SU-DHL-6 (cell line): Measurements from ENCODE around the gene CHST12.

Experiments used
- H2AFZ ChIP-seq: fragments of 200-600 bp; sonication (generic); 2 replicates; pipeline ENCODE4 v1.6.1; 2014; ENCODE audit warnings: low read depth, mild to moderate bottlenecking, moderate library complexity, mixed read lengths, antibody characterized with exemption, low read length; ENCODE audit not compliant: severe bottlenecking
- H3F3A ChIP-seq: fragments of 200-600 bp; shearing (Covaris generic); 2 replicates; pipeline ENCODE4 v1.6.0; 2016; ENCODE audit warnings: antibody characterized with exemption, mild to moderate bottlenecking; ENCODE audit not compliant: insufficient read depth
- H3K27ac ChIP-seq: fragments of 200-600 bp; sonication (generic); 2 replicates; pipeline ENCODE4 v1.5.1; 2016; ENCODE audit warnings: low read depth, mild to moderate bottlenecking, low read length, moderate library complexity, mixed read lengths
- H3K27me3 ChIP-seq: fragments of 200-600 bp; sonication (generic), shearing (Covaris generic); 2 replicates; pipeline ENCODE4 v1.6.0; 2014; ENCODE audit warnings: mild to moderate bottlenecking, low read length
- H3K36me3 ChIP-seq: fragments of 200-600 bp; sonication (generic); 2 replicates; pipeline ENCODE4 v1.6.1; 2014; ENCODE audit warnings: mild to moderate bottlenecking, low read length, mixed read lengths
- H3K4me2 ChIP-seq: fragments of 300-600, 200-600 bp; shearing (Covaris generic), sonication (generic); 2 replicates; pipeline ENCODE4 v1.6.0; 2014; ENCODE audit warnings: low read length, low read depth, mild to moderate bottlenecking; ENCODE audit not compliant: poor library complexity, severe bottlenecking
- H3K4me3 ChIP-seq: fragments of 200-600 bp; sonication (generic); 2 replicates; pipeline ENCODE4 v1.5.1; 2014; ENCODE audit warnings: antibody characterized with exemption, low read length, mild to moderate bottlenecking, mixed read lengths; ENCODE audit not compliant: insufficient read depth, poor library complexity, severe bottlenecking
- H3K79me2 ChIP-seq: fragments of 200-600 bp; sonication (generic); 2 replicates; pipeline ENCODE4 v1.6.1; 2014; ENCODE audit warnings: mild to moderate bottlenecking, low read length, moderate library complexity; ENCODE audit not compliant: insufficient read depth
- H3K9ac ChIP-seq: fragments of 200-600 bp; sonication (generic); 2 replicates; pipeline ENCODE4 v1.7.0; 2014; ENCODE audit warnings: mild to moderate bottlenecking, low read length
- H3K9me2 ChIP-seq: fragments of 200-600 bp; sonication (generic); replicated peaks from 2 replicates; pipeline ENCODE4 v1.6.1; 2014; ENCODE audit warnings: low read length; ENCODE audit not compliant: insufficient read depth
- H3K9me3 ChIP-seq: fragments of 200-600 bp; sonication (generic); 2 replicates; pipeline ENCODE4 v1.6.1; 2014; ENCODE audit warnings: low read length, mixed read lengths; ENCODE audit not compliant: insufficient read depth
- H4K20me1 ChIP-seq: fragments of 200-600 bp; sonication (generic); 2 replicates; pipeline ENCODE4 v1.6.1; 2014; ENCODE audit warnings: low read depth, mild to moderate bottlenecking, antibody characterized with exemption, low read length, moderate library complexity, mixed read lengths
- EZH2phosphoT487 ChIP-seq: fragments of 200-600 bp; sonication (generic), shearing (Covaris generic); conservative IDR thresholded peaks from 2 replicates; pipeline ENCODE4 v1.6.1; 2018; ENCODE audit warnings: mild to moderate bottlenecking, antibody characterized with exemption, low read length, moderate library complexity, mixed read lengths
- TF ChIP-seq, protein P1 (sequence below): fragments of 200-600 bp; sonication (generic); IDR thresholded peaks from one replicate; pipeline ENCODE4 v1.5.1; 2017; ENCODE audit warnings: antibody characterized with exemption, mild to moderate bottlenecking, low read length, moderate library complexity; ENCODE audit not compliant: insufficient read depth, poor library complexity, severe bottlenecking

CHST12 gene

DNA sequence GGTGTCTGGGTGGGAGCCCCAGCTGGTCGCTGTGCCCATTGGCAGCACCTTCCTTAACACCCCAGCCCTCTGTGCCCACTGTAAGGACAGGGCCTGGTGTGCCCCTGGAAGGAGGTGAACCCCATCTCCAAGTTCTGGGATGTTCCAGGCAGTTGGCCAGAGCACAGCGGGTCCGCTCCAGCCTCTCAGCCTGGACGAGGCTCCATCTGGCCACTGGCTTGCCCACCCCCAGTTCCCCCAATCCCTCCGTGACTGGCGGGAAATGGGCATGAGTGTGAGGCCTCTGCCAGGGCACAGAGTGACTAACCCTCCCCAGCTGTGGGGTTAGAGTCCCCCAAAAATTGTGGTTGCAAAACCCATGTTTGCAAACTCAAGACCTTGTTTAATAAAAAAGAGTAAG is 57.2 kb downstream of the CHST12 start:
- TF ChIP-seq, protein P1, sequence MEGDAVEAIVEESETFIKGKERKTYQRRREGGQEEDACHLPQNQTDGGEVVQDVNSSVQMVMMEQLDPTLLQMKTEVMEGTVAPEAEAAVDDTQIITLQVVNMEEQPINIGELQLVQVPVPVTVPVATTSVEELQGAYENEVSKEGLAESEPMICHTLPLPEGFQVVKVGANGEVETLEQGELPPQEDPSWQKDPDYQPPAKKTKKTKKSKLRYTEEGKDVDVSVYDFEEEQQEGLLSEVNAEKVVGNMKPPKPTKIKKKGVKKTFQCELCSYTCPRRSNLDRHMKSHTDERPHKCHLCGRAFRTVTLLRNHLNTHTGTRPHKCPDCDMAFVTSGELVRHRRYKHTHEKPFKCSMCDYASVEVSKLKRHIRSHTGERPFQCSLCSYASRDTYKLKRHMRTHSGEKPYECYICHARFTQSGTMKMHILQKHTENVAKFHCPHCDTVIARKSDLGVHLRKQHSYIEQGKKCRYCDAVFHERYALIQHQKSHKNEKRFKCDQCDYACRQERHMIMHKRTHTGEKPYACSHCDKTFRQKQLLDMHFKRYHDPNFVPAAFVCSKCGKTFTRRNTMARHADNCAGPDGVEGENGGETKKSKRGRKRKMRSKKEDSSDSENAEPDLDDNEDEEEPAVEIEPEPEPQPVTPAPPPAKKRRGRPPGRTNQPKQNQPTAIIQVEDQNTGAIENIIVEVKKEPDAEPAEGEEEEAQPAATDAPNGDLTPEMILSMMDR = no peak
- TF ChIP-seq EZH2phosphoT487 = no peak
- Histone ChIP-seq H3K9ac (no peak overlapping the region), H3K4me3 (no peak overlapping the region), H3K27me3 (no peaks in the 10 kb centered on the region), H3K4me2 (no peak overlapping the region), H3K9me2 (no peaks in the 10 kb centered on the region), H4K20me1 (no peaks in the 10 kb centered on the region), H2AFZ (no peak overlapping the region), H3K36me3 (no peaks in the 10 kb centered on the region), H3K27ac (no peak overlapping the region), H3F3A (no peaks in the 10 kb centered on the region), H3K9me3 (no peaks in the 10 kb centered on the region), H3K79me2 (no peaks in the 10 kb centered on the region)

- Histone ChIP-seq H3K27ac (no peak overlapping the region), H3K79me2 (no peaks in the 10 kb centered on the region), H3F3A (no peaks in the 10 kb centered on the region), H3K9me2 (no peaks in the 10 kb centered on the region), H3K36me3 (no peaks in the 10 kb centered on the region), H3K4me3 (no peak overlapping the region), H2AFZ (no peak overlapping the region), H3K9ac (no peak overlapping the region), H3K4me2 (no peak overlapping the region), H4K20me1 (no peaks in the 10 kb centered on the region), H3K9me3 (no peaks in the 10 kb centered on the region), H3K27me3 (no peaks in the 10 kb centered on the region)
- TF ChIP-seq, protein P1 = no peak
- TF ChIP-seq EZH2phosphoT487 = no peak
These were observed 58.0 kb downstream of the CHST12 start for GRCh38 chr7:2461268-2462026.

GRCh38 chr7:2462731-2463130 is 59.3 kb downstream of the CHST12 start:
- Histone ChIP-seq H4K20me1 (no peaks in the 10 kb centered on the region), H3K4me2 (no peak overlapping the region), H3K27ac (no peak overlapping the region), H2AFZ (no peak overlapping the region), H3K9me2 (no peaks in the 10 kb centered on the region), H3K36me3 (no peaks in the 10 kb centered on the region), H3K9me3 (no peaks in the 10 kb centered on the region), H3K27me3 (no peaks in the 10 kb centered on the region), H3K4me3 (no peak overlapping the region), H3K79me2 (no peaks in the 10 kb centered on the region), H3F3A (no peaks in the 10 kb centered on the region), H3K9ac (no peak overlapping the region)
- TF ChIP-seq, protein P1 = no peak
- TF ChIP-seq EZH2phosphoT487 = no peak
